HUES6 (cell line): Measurements from ENCODE around the gene PPM1H.

Source experiments
- H3K27ac ChIP-seq: 2 replicates; pipeline ENCODE4 v1.7.0; 2013; ENCODE audit warnings: low read depth, mild to moderate bottlenecking, low read length, inconsistent platforms
- H3K27me3 ChIP-seq: 2 replicates; pipeline ENCODE4 v1.6.1; 2013; ENCODE audit warnings: low read length; ENCODE audit not compliant: control insufficient read depth, insufficient read depth
- H3K36me3 ChIP-seq: 2 replicates; pipeline ENCODE4 v1.6.1; 2013; ENCODE audit warnings: low read length; ENCODE audit not compliant: control insufficient read depth, insufficient read depth
- H3K4me1 ChIP-seq: 2 replicates; pipeline ENCODE4 v1.6.1; 2013; ENCODE audit warnings: low read length; ENCODE audit not compliant: control insufficient read depth, insufficient read depth
- H3K4me3 ChIP-seq: 2 replicates; pipeline ENCODE4 v1.5.1; 2013; ENCODE audit warnings: low read depth, low read length
- H3K9ac ChIP-seq: one replicate; pipeline ENCODE4 v1.6.1; 2013; ENCODE audit warnings: mild to moderate bottlenecking, low read length
- H3K9me3 ChIP-seq: 2 replicates; pipeline ENCODE4 v1.6.1; 2013; ENCODE audit warnings: low read depth, low read length; ENCODE audit not compliant: control insufficient read depth, insufficient read depth

The PPM1H gene

GRCh38 chr12:62658910-62659309 is 276.0 kb downstream of the PPM1H start:
- H3K36me3 ChIP-seq: no peaks in the 10 kb centered on the region
- H3K4me1 ChIP-seq: peaks cover 71% of the 10 kb centered on the region
- peak overlapping the region; percentile 7 for H3K9ac ChIP-seq
- 0 out of 2 replicates have a peak overlapping the region, but pooled peaks have one; percentile 2 for H3K4me3 ChIP-seq
- H3K9me3 ChIP-seq: no peaks in the 10 kb centered on the region
- H3K27ac ChIP-seq: peak overlapping the region; percentile 72
- H3K27me3 ChIP-seq: peaks cover 14% of the 10 kb centered on the region; the same call in 1 of the 2 replicates

- Histone ChIP-seq H3K27me3 (peaks cover 14% of the 10 kb centered on the region; the same call in 1 of the 2 replicates), H3K9me3 (no peaks in the 10 kb centered on the region), H3K4me1 (peaks cover 86% of the 10 kb centered on the region), H3K27ac (peak overlapping the region; percentile 4; the same call in 1 of the 2 replicates), H3K4me3 (no peak overlapping the region), H3K9ac (no peak overlapping the region), H3K36me3 (no peaks in the 10 kb centered on the region)
Measured at GRCh38 chr12:62657363-62657632, 277.7 kb downstream of the PPM1H start.

GRCh38 chr12:62656591-62657362 is 278.2 kb downstream of the PPM1H start:
- peaks cover 14% of the 10 kb centered on the region; the same call in 1 of the 2 replicates for H3K27me3 ChIP-seq
- peak overlapping the region; percentile 2 for H3K9ac ChIP-seq
- peaks cover 91% of the 10 kb centered on the region for H3K4me1 ChIP-seq
- H3K4me3 ChIP-seq: no peak overlapping the region
- H3K27ac ChIP-seq: peak overlapping the region; percentile 4; the same call in 1 of the 2 replicates
- H3K9me3 ChIP-seq: no peaks in the 10 kb centered on the region
- H3K36me3 ChIP-seq: no peaks in the 10 kb centered on the region

GRCh38 chr12:62655666-62656151 is 279.2 kb downstream of the PPM1H start:
- Histone ChIP-seq H3K27ac (no peak overlapping the region), H3K9me3 (peaks cover 2% of the 10 kb centered on the region; the same call in 1 of the 2 replicates), H3K36me3 (no peaks in the 10 kb centered on the region), H3K9ac (no peak overlapping the region), H3K4me1 (peaks cover 88% of the 10 kb centered on the region), H3K27me3 (peaks cover 14% of the 10 kb centered on the region; the same call in 1 of the 2 replicates), H3K4me3 (no peak overlapping the region)

GRCh38 chr12:62654326-62655241 is 280.4 kb downstream of the PPM1H start:
- Histone ChIP-seq H3K27me3 (peaks cover 14% of the 10 kb centered on the region; the same call in 1 of the 2 replicates), H3K27ac (no peak overlapping the region), H3K36me3 (no peaks in the 10 kb centered on the region), H3K4me1 (peaks cover 76% of the 10 kb centered on the region), H3K4me3 (no peak overlapping the region; the same call in 1 of the 2 replicates), H3K9ac (no peak overlapping the region), H3K9me3 (peaks cover 2% of the 10 kb centered on the region; the same call in 1 of the 2 replicates)

GRCh38 chr12:62653740-62654139 is 281.2 kb downstream of the PPM1H start:
- peaks cover 2% of the 10 kb centered on the region; the same call in 1 of the 2 replicates for H3K9me3 ChIP-seq
- H3K4me1 ChIP-seq: peaks cover 69% of the 10 kb centered on the region
- no peak overlapping the region for H3K9ac ChIP-seq
- H3K4me3 ChIP-seq: 0 out of 2 replicates have a peak overlapping the region, but pooled peaks have one; percentile 17
- no peaks in the 10 kb centered on the region for H3K36me3 ChIP-seq
- peak overlapping the region; percentile 26; the same call in 1 of the 2 replicates for H3K27ac ChIP-seq
- peaks cover 14% of the 10 kb centered on the region; the same call in 1 of the 2 replicates for H3K27me3 ChIP-seq

GRCh38 chr12:62653304-62653703 is 281.6 kb downstream of the PPM1H start:
- H3K27me3 ChIP-seq: peaks cover 14% of the 10 kb centered on the region; the same call in 1 of the 2 replicates

GRCh38 chr12:62651138-62651537 is 283.8 kb downstream of the PPM1H start:
- H3K4me1 ChIP-seq: peaks cover 60% of the 10 kb centered on the region
- H3K36me3 ChIP-seq: peaks cover 8% of the 10 kb centered on the region; the same call in 1 of the 2 replicates
- H3K4me3 ChIP-seq: no peak overlapping the region
- H3K27me3 ChIP-seq: peaks cover 14% of the 10 kb centered on the region; the same call in 1 of the 2 replicates
- peaks cover 2% of the 10 kb centered on the region; the same call in 1 of the 2 replicates for H3K9me3 ChIP-seq
- H3K27ac ChIP-seq: no peak overlapping the region
- no peak overlapping the region for H3K9ac ChIP-seq

More at GRCh38 chr12:62653304-62653703, 281.6 kb downstream of the PPM1H start:
- H3K27ac ChIP-seq: peak overlapping the region; percentile 26; the same call in 1 of the 2 replicates
- H3K36me3 ChIP-seq: 0 out of 2 replicates have a peak, but pooled peaks cover 3% of the 10 kb centered on the region
- peak overlapping the region; percentile 25 for H3K9ac ChIP-seq
- peaks cover 65% of the 10 kb centered on the region for H3K4me1 ChIP-seq
- 0 out of 2 replicates have a peak overlapping the region, but pooled peaks have one; percentile 17 for H3K4me3 ChIP-seq
- peaks cover 2% of the 10 kb centered on the region; the same call in 1 of the 2 replicates for H3K9me3 ChIP-seq

- H3K36me3 ChIP-seq: peaks cover 10% of the 10 kb centered on the region; the same call in 1 of the 2 replicates
- no peak overlapping the region for H3K9ac ChIP-seq
- H3K27ac ChIP-seq: no peak overlapping the region
- H3K4me3 ChIP-seq: no peak overlapping the region
- peaks cover 2% of the 10 kb centered on the region; the same call in 1 of the 2 replicates for H3K9me3 ChIP-seq
- peaks cover 58% of the 10 kb centered on the region for H3K4me1 ChIP-seq
- H3K27me3 ChIP-seq: peaks cover 5% of the 10 kb centered on the region; the same call in 1 of the 2 replicates
Measured at GRCh38 chr12:62649412-62650138, 285.4 kb downstream of the PPM1H start.

GRCh38 chr12:62647586-62647985 is 287.4 kb downstream of the PPM1H start:
- H3K4me1 ChIP-seq: peaks cover 44% of the 10 kb centered on the region
- peaks cover 10% of the 10 kb centered on the region; the same call in 1 of the 2 replicates for H3K36me3 ChIP-seq
- H3K9me3 ChIP-seq: peaks cover 2% of the 10 kb centered on the region; the same call in 1 of the 2 replicates
- H3K27ac ChIP-seq: no peak overlapping the region
- H3K27me3 ChIP-seq: no peaks in the 10 kb centered on the region; the same call in 1 of the 2 replicates
- no peak overlapping the region for H3K9ac ChIP-seq
- H3K4me3 ChIP-seq: no peak overlapping the region
